A549 (cell line): ENCODE results near the gene STOX2.

Experiments
- CBX2 ChIP-seq: fragments of 200-600 bp; sonication (generic); IDR thresholded peaks from 2 replicates; pipeline ENCODE4 v1.6.1; 2016; ENCODE audit warnings: low read depth, mild to moderate bottlenecking, borderline replicate concordance
- CTCF ChIP-seq: fragments of >200 bp; sonication (Bioruptor Twin); formaldehyde crosslinking; IDR thresholded peaks from 3 replicates; pipeline ENCODE4 v1.5.1; 2016
- JUN ChIP-seq, 2 experiments: fragments of >200 bp; sonication (Bioruptor Twin); formaldehyde crosslinking; IDR thresholded peaks; 2 replicates in 1 of 2; 3 replicates in 1 of 2; pipeline ENCODE4 v1.6.1; 2016 to 2017

DNA sequence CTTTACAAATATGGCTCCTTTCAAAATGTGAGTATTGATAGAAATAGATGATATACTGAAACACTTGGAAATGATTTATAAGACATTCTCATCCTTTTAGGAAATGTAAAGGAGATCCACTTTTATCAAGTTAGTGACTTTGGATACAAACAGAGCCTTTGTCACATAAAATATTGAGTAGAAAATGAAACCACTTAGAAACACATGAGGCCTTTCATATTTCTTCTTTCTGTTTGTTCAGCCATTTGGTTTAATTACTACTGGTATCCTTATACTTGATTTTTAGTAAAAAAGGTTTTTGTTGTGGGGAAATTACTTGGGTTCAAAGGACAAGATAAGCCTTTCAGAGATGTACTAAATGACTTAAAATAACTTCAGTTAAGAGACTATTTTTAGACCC, 4.1 kb downstream of the STOX2 start:
- TF ChIP-seq CTCF: no peak
- TF ChIP-seq JUN (IDR thresholded peaks at IDR 0.05): no peak
- no peak for TF ChIP-seq CBX2
